Panc1 (cell line): ENCODE data around the gene RNF214. TPM values are rescaled to one million over a fixed set of nuclear protein-coding genes. Genes with fewer than 3 reads are reported as not detected.

Experiments used
- ATAC-seq: fragments of 200-7000 bp; cut with Tn5 transposase; 2 replicates; pipeline ENCODE4 v1.9.1; 2020; ENCODE audit warnings: mild to moderate bottlenecking, moderate library complexity
- BruUV-seq: library from RNA; stranded (reverse); fragments of 400-500 nt; replicated peaks from 2 replicates; lab custom pipeline; 2021; lab: Mats Ljungman, UMichigan
- CTCF ChIA-PET: fragments of 300-600 bp; sonication (Branson Sonifier 250); formaldehyde crosslinking; loops from one replicate; lab custom pipeline; 2022; ENCODE audit warnings: antibody characterized with exemption; lab: Charles Lee
- POLR2A ChIA-PET: fragments of 300-600 bp; sonication (Branson Sonifier 250); formaldehyde crosslinking; loops from one replicate; lab custom pipeline; 2022; ENCODE audit warnings: antibody characterized with exemption; lab: Charles Lee
- DNase-seq: peaks from one replicate; pipeline ENCODE4 v3.0.0-alpha.2; 2010; ENCODE audit warnings: low read depth, low spot score
- H3K27ac ChIP-seq: 2 replicates; pipeline ENCODE4 v1.5.1; 2011; ENCODE audit warnings: mild to moderate bottlenecking, low read length, inconsistent platforms
- H3K27me3 ChIP-seq: fragments of 200-500 bp; sonication (Bioruptor generic); 2 replicates; pipeline ENCODE4 v1.6.0; 2014; ENCODE audit warnings: low read length, inconsistent platforms; ENCODE audit not compliant: control insufficient read depth, insufficient read depth
- H3K36me3 ChIP-seq: fragments of 200-500 bp; sonication (Bioruptor generic); 2 replicates; pipeline ENCODE4 v1.5.1; 2014; ENCODE audit warnings: inconsistent platforms, mild to moderate bottlenecking, low read length, moderate library complexity; ENCODE audit not compliant: control insufficient read depth, insufficient read depth
- H3K4me1 ChIP-seq: 2 replicates; pipeline ENCODE4 v1.5.1; 2011; ENCODE audit warnings: inconsistent platforms, mild to moderate bottlenecking, low read length, moderate library complexity; ENCODE audit not compliant: control insufficient read depth, insufficient read depth
- H3K4me3 ChIP-seq, 2 experiments: 2 replicates each; pipeline ENCODE4 v1.5.1; 2011 to 2012; ENCODE audit warnings: low read depth in 2 of 2, low read length in 2 of 2, mild to moderate bottlenecking in 2 of 2, inconsistent platforms in 1 of 2, moderate library complexity in 1 of 2
- H3K9me3 ChIP-seq: fragments of 200-500 bp; sonication (Bioruptor generic); 2 replicates; pipeline ENCODE4 v1.5.1; 2014; ENCODE audit warnings: low read depth, mild to moderate bottlenecking, inconsistent platforms, low read length, moderate library complexity; ENCODE audit not compliant: control insufficient read depth, insufficient read depth
- CTCF ChIP-seq: fragments of 450-650 bp; IDR thresholded peaks from 2 replicates; pipeline ENCODE4 v1.5.1; 2017; ENCODE audit warnings: mild to moderate bottlenecking
- POLR2AphosphoS5 ChIP-seq: IDR thresholded peaks from 2 replicates; pipeline ENCODE4 v1.6.1; 2012; ENCODE audit warnings: mild to moderate bottlenecking, low read depth, low read length, moderate library complexity
- REST ChIP-seq, 2 experiments: IDR thresholded peaks; 2 replicates each; pipeline ENCODE4 v1.6.1; 2011 to 2012; ENCODE audit warnings: low read depth in 2 of 2, control low read depth in 1 of 2, low read length in 1 of 2, mild to moderate bottlenecking in 1 of 2, moderate library complexity in 1 of 2; ENCODE audit not compliant: insufficient read depth in 1 of 2
- SIN3A ChIP-seq: IDR thresholded peaks from 2 replicates; pipeline ENCODE4 v1.6.1; 2012; ENCODE audit warnings: low read depth, mild to moderate bottlenecking, low read length, moderate library complexity, borderline replicate concordance; ENCODE audit not compliant: insufficient read depth
- TCF7L2 ChIP-seq: IDR thresholded peaks from 2 replicates; pipeline ENCODE4 v1.6.1; 2011; ENCODE audit warnings: mild to moderate bottlenecking, low read depth, low read length, inconsistent platforms
- in situ Hi-C: cut with HindIII; loops from 2 replicates; pipeline ENCODE4 v1.10.0; 2016; ENCODE audit warnings: low sequenced_read_pairs, low pct_unique_long_range_greater_than_20kb
- intact Hi-C: fragments of 100-400 bp; cut with micrococcal nuclease; formaldehyde crosslinking; loops from one replicate; pipeline ENCODE4 v1.10.0; 2022; ENCODE audit not compliant: unreplicated experiment
- total RNA-seq: library from RNA; stranded (reverse); gene quantifications from one replicate; pipeline ENCODE4 v1.2.1, GENCODE V29; 2021; ENCODE audit not compliant: unreplicated experiment

RNF214 gene
- total RNA-seq, 1 experiment from 2014 or later = 39.7 TPM

- no peak for DNase-seq
- ChIA-PET POLR2A (interaction anchor here (1.0 kb wide), 1 partner anchor 9 kb away, joined by 5 read pairs; no protein-coding TSS in a partner anchor), CTCF (no interaction called here)
- Histone ChIP-seq H3K4me1 (peaks cover 9% of the 10 kb centered on the region), H3K4me3 (no peak overlapping the region), H3K36me3 (no peaks in the 10 kb centered on the region), H3K27ac (no peak overlapping the region), H3K27me3 (no peaks in the 10 kb centered on the region), H3K9me3 (no peaks in the 10 kb centered on the region)
- BruUV-seq = no TSS peak
- ATAC-seq = no peak
- TF ChIP-seq CTCF = no peak
- in situ Hi-C loops = no loop called here
- intact Hi-C loops = no loop called here
Observed at GRCh38 chr11:117332843-117333242, 100.4 kb downstream of the RNF214 start.

- H3K4me3 ChIP-seq = no peak overlapping the region
- BruUV-seq = no TSS peak
- CTCF ChIA-PET = no interaction called here
Observed at GRCh38 chr11:117333917-117334316, 101.4 kb downstream of the RNF214 start.

More at GRCh38 chr11:117333917-117334316, 101.4 kb downstream of the RNF214 start:
- Histone ChIP-seq H3K36me3 (no peaks in the 10 kb centered on the region), H3K27me3 (no peaks in the 10 kb centered on the region), H3K9me3 (no peaks in the 10 kb centered on the region), H3K27ac (no peak overlapping the region), H3K4me1 (peaks cover 5% of the 10 kb centered on the region)
- DNase-seq (no peak), ATAC-seq (no peak)
- intact Hi-C loops = no loop called here
- POLR2A ChIA-PET = interaction anchor here (0.6 kb wide), 1 partner anchor 163 kb away, joined by 7 read pairs; no protein-coding TSS in a partner anchor
- TF ChIP-seq REST (IDR thresholded peaks at IDR 0.05; ENCODE audit: insufficient read depth in 1 of 2, low read depth in 2 of 2, low read length in 1 of 2) (no peak), CTCF (no peak), SIN3A (no peak), TCF7L2 (no peak), POLR2AphosphoS5 (no peak)
- in situ Hi-C loops = no loop called here
